Measurements from ENCODE around the gene RCVRN. TPM values are rescaled to one million over a fixed set of nuclear protein-coding genes. Genes with fewer than 3 reads are reported as not detected.

The RCVRN gene
- total and polyA plus RNA-seq, 2 of the 4 experiments (the other 2 are of a cell fraction): not detected

GRCh38 chr17:9913476-9913875 lies 8.4 kb upstream of the RCVRN start:
- CTCF ChIA-PET: no interaction called here
- H2AK9ac ChIP-seq (replicated peaks; ENCODE audit: low read depth, low read length, poor library complexity): no peak overlapping the region
- dilution Hi-C loops (cut with HindIII; ENCODE audit: low sequenced_read_pairs, unreplicated experiment): no loop called here

More at GRCh38 chr17:9913476-9913875, 8.4 kb upstream of the RCVRN start:
- H3K14ac ChIP-seq (replicated peaks; ENCODE audit: low read depth, low read length): no peak overlapping the region
- ATAC-seq (ENCODE audit: low read depth): no peak
- no peak overlapping the region for H4K8ac ChIP-seq (ENCODE audit: low read depth in 2 of 2, low read length in 2 of 2)
- no peak overlapping the region for H3K4me2 ChIP-seq (ENCODE audit: low read depth, low read length)
- intact Hi-C loops (cut with micrococcal nuclease): no loop called here
- peaks cover 9% of the 10 kb centered on the region; the same call in 1 of the 2 replicates for H3K36me3 ChIP-seq (ENCODE audit: control insufficient read depth, insufficient read depth, low read length)
- H3K9me3 ChIP-seq (ENCODE audit: control insufficient read depth, insufficient read depth, low read length): no peaks in the 10 kb centered on the region
- H3K4me3 ChIP-seq (ENCODE audit: insufficient read depth, low read depth, low read length): no peak overlapping the region
- WGBS, 2 experiments (ENCODE audit: extremely low coverage in 2 of 2, insufficient read length in 1 of 2): 90% methylated on average over 4 of the region's 5 CpGs; no CpG with 5 or more reads in 1 of the 2 experiments
- in situ Hi-C loops (cut with MboI; ENCODE audit: low sequenced_read_pairs): no loop called here
- no TSS peak for BruUV-seq (replicated peaks)
- no peak overlapping the region for H3K23ac ChIP-seq (ENCODE audit: low read depth, low read length)
- H3K79me1 ChIP-seq (ENCODE audit: low read depth in 1 of 2, low read length in 2 of 2): no peaks in the 10 kb centered on the region
- no peak overlapping the region for H3K18ac ChIP-seq (ENCODE audit: low read depth, low read length)
- no peak overlapping the region for H2AFZ ChIP-seq (replicated peaks; ENCODE audit: low read length, poor library complexity)
- POLR2A ChIA-PET (ENCODE audit: unreplicated experiment): no interaction called here
- no peaks in the 10 kb centered on the region for H4K20me1 ChIP-seq (ENCODE audit: insufficient read depth, low read length)
- no peak overlapping the region for H3K27ac ChIP-seq (ENCODE audit: insufficient read depth, low read length)
- H3K9me1 ChIP-seq (ENCODE audit: insufficient read depth, low read length): no peaks in the 10 kb centered on the region; the same call in 1 of the 2 replicates
- no peak overlapping the region for H2BK20ac ChIP-seq (ENCODE audit: low read depth, low read length)
- H3K56ac ChIP-seq (ENCODE audit: extremely low read depth, insufficient read depth, low read length): no peak overlapping the region
- TF ChIP-seq USF2 (IDR thresholded peaks at IDR 0.05; ENCODE audit: low read depth, low read length) (no peak), POLR2A (IDR thresholded peaks at IDR 0.05; ENCODE audit: low read depth, low read length) (no peak), SMC3 (IDR thresholded peaks at IDR 0.05; ENCODE audit: low read depth, low read length) (no peak), CEBPB (IDR thresholded peaks at IDR 0.05; ENCODE audit: low read depth, low read length) (no peak), NFE2L2 (IDR thresholded peaks at IDR 0.05; ENCODE audit: low read depth, low read length) (no peak), MXI1 (IDR thresholded peaks at IDR 0.05; ENCODE audit: borderline replicate concordance, low read depth, low read length) (no peak), CHD1 (IDR thresholded peaks at IDR 0.05; ENCODE audit: low read depth, low read length) (no peak), BHLHE40 (IDR thresholded peaks at IDR 0.05; ENCODE audit: low read depth, low read length) (no peak), RCOR1 (IDR thresholded peaks at IDR 0.05; ENCODE audit: insufficient replicate concordance, low read length) (no peak), MAZ (IDR thresholded peaks at IDR 0.05; ENCODE audit: borderline replicate concordance, low read depth, low read length) (no peak), MAFK (IDR thresholded peaks at IDR 0.05; ENCODE audit: low read depth, low read length) (no peak), RAD21 (IDR thresholded peaks at IDR 0.05; ENCODE audit: low read length) (no peak), FOS (IDR thresholded peaks at IDR 0.05; ENCODE audit: low read depth, low read length) (no peak), RFX5 (IDR thresholded peaks at IDR 0.05; ENCODE audit: low read depth, low read length) (no peak)
- TF ChIP-seq, protein P1, sequence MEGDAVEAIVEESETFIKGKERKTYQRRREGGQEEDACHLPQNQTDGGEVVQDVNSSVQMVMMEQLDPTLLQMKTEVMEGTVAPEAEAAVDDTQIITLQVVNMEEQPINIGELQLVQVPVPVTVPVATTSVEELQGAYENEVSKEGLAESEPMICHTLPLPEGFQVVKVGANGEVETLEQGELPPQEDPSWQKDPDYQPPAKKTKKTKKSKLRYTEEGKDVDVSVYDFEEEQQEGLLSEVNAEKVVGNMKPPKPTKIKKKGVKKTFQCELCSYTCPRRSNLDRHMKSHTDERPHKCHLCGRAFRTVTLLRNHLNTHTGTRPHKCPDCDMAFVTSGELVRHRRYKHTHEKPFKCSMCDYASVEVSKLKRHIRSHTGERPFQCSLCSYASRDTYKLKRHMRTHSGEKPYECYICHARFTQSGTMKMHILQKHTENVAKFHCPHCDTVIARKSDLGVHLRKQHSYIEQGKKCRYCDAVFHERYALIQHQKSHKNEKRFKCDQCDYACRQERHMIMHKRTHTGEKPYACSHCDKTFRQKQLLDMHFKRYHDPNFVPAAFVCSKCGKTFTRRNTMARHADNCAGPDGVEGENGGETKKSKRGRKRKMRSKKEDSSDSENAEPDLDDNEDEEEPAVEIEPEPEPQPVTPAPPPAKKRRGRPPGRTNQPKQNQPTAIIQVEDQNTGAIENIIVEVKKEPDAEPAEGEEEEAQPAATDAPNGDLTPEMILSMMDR (conservative IDR thresholded peaks at IDR 0.05; ENCODE audit: low read depth, low read length): no peak
- TF ChIP-seq, protein P2, sequence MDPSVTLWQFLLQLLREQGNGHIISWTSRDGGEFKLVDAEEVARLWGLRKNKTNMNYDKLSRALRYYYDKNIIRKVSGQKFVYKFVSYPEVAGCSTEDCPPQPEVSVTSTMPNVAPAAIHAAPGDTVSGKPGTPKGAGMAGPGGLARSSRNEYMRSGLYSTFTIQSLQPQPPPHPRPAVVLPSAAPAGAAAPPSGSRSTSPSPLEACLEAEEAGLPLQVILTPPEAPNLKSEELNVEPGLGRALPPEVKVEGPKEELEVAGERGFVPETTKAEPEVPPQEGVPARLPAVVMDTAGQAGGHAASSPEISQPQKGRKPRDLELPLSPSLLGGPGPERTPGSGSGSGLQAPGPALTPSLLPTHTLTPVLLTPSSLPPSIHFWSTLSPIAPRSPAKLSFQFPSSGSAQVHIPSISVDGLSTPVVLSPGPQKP (IDR thresholded peaks at IDR 0.05; ENCODE audit: borderline replicate concordance, low read depth, low read length): no peak
- no peak overlapping the region for H4K91ac ChIP-seq (ENCODE audit: insufficient read depth, low read depth, low read length)
- H4K5ac ChIP-seq (ENCODE audit: low read depth, low read length): no peak overlapping the region
- H2BK120ac ChIP-seq (ENCODE audit: low read depth, low read length): no peak overlapping the region
- H2AK5ac ChIP-seq (ENCODE audit: low read depth, low read length): no peak overlapping the region
- H3K27me3 ChIP-seq (ENCODE audit: control insufficient read depth, insufficient read depth, low read length): no peaks in the 10 kb centered on the region
- H2BK15ac ChIP-seq (ENCODE audit: low read depth, low read length): no peak overlapping the region; the same call in 2 of the 3 replicates
- H3K9ac ChIP-seq (ENCODE audit: low read depth, low read length): no peak overlapping the region
- no peak for DNase-seq
- peaks cover 19% of the 10 kb centered on the region for H3K4me1 ChIP-seq (ENCODE audit: control insufficient read depth, insufficient read depth, low read length)
- H2BK5ac ChIP-seq (ENCODE audit: low read depth, low read length, poor library complexity, severe bottlenecking): no peak overlapping the region
- no peak overlapping the region for H3K4ac ChIP-seq (ENCODE audit: low read depth, low read length)

Measured in IMR-90 (cell line).